HCT116 (cell line): ENCODE data around the gene SLAIN2. TPM values are rescaled to one million over a fixed set of nuclear protein-coding genes. Genes with fewer than 3 reads are reported as not detected.

ENCODE experiments used
- ATAC-seq: fragments of 200-7000 bp; cut with Tn5 transposase; 2 replicates; pipeline ENCODE4 v1.9.1; 2020; ENCODE audit warnings: mild to moderate bottlenecking, moderate library complexity
- BruUV-seq: library from RNA; stranded (reverse); fragments of 400-500 nt; replicated peaks from 2 replicates; lab custom pipeline; 2021; lab: Mats Ljungman, UMichigan
- CTCF ChIA-PET: fragments of 300-600 bp; sonication (Branson Sonifier 250); formaldehyde crosslinking; loops from one replicate; lab custom pipeline; 2021; ENCODE audit warnings: antibody characterized with exemption; lab: Charles Lee
- POLR2A ChIA-PET: fragments of 300-600, 350-600 bp; sonication (Branson Sonifier 250); formaldehyde crosslinking; loops from one replicate; lab custom pipeline; 2021; ENCODE audit warnings: antibody characterized with exemption; lab: Charles Lee
- RAD21 ChIA-PET, 2 experiments: fragments of 300-600 bp; sonication (Branson Sonifier 250); formaldehyde crosslinking; loops; one replicate each; lab custom pipeline; 2023; ENCODE audit warnings: low total read pairs in 2 of 2; ENCODE audit not compliant: uncharacterized antibody in 2 of 2, unreplicated experiment in 2 of 2, low non-redundant PET in 1 of 2; lab: Charles Lee
- DNase-seq: peaks from one replicate; pipeline ENCODE4 v3.0.0-alpha.2; 2010; ENCODE audit warnings: low read depth, low spot score
- H2AFZ ChIP-seq: fragments of 200-600 bp; shearing (Covaris generic), sonication (generic); 2 replicates; pipeline ENCODE4 v1.6.1; 2017; ENCODE audit warnings: low read depth, mixed run types, mixed read lengths, antibody characterized with exemption, low read length; ENCODE audit not compliant: poor library complexity, severe bottlenecking
- H3K27ac ChIP-seq: 2 replicates; pipeline ENCODE4 v1.5.1; 2012; ENCODE audit warnings: low read depth, low read length
- H3K27me3 ChIP-seq: fragments of 200-600 bp; sonication (generic); 2 replicates; pipeline ENCODE4 v1.6.1; 2016; ENCODE audit warnings: mixed run types, low read length, mixed read lengths; ENCODE audit not compliant: insufficient read depth
- H3K36me3 ChIP-seq, 2 experiments: fragments of 200-500 bp in 1 of 2; fragments of 200-600 bp in 1 of 2; sonication (Bioruptor generic) in 1 of 2; sonication (generic) in 1 of 2; 2 replicates each; pipeline versions ENCODE4 v1.5.1 to v1.6.1; 2014 to 2016; ENCODE audit warnings: low read length in 2 of 2, inconsistent platforms in 1 of 2, mixed read lengths in 1 of 2, mixed run types in 1 of 2; ENCODE audit not compliant: insufficient read depth in 2 of 2, control insufficient read depth in 1 of 2
- H3K4me1 ChIP-seq, 2 experiments: fragments of 200-600 bp in 1 of 2; sonication (generic) in 1 of 2; 2 replicates each; pipeline versions ENCODE4 v1.5.1 to v1.6.1; 2012 to 2017; ENCODE audit warnings: low read length in 2 of 2, inconsistent platforms in 1 of 2, mild to moderate bottlenecking in 1 of 2, mixed read lengths in 1 of 2, mixed run types in 1 of 2, moderate library complexity in 1 of 2; ENCODE audit not compliant: insufficient read depth in 2 of 2, control insufficient read depth in 1 of 2
- H3K4me2 ChIP-seq: fragments of 200-600 bp; sonication (generic); 2 replicates; pipeline ENCODE4 v1.6.1; 2017; ENCODE audit warnings: mixed run types, low read length, mixed read lengths
- H3K4me3 ChIP-seq, 2 experiments: fragments of 200-600 bp in 1 of 2; sonication (generic) in 1 of 2; replicated peaks in 1 of 2; 2 replicates each; pipeline ENCODE4 v1.5.1; 2011 to 2016; ENCODE audit warnings: low read length in 2 of 2, control low read depth in 1 of 2, low read depth in 1 of 2, mild to moderate bottlenecking in 1 of 2, mixed read lengths in 1 of 2, mixed run types in 1 of 2
- H3K79me2 ChIP-seq: fragments of 200-600 bp; sonication (generic); 2 replicates; pipeline ENCODE4 v1.6.1; 2017; ENCODE audit warnings: mild to moderate bottlenecking, mixed run types, low read length, moderate library complexity, mixed read lengths; ENCODE audit not compliant: insufficient read depth
- H3K9ac ChIP-seq: fragments of 200-600 bp; sonication (generic); 2 replicates; pipeline ENCODE4 v1.6.1; 2016; ENCODE audit warnings: low read length, mixed read lengths
- H3K9me2 ChIP-seq: fragments of 200-600 bp; sonication (generic), shearing (Covaris generic); 2 replicates; pipeline ENCODE4 v1.6.1; 2017; ENCODE audit warnings: mixed run types, mild to moderate bottlenecking, moderate library complexity; ENCODE audit not compliant: insufficient read depth
- H3K9me3 ChIP-seq, 2 experiments: fragments of 200-500 bp in 1 of 2; fragments of 200-600 bp in 1 of 2; sonication (Bioruptor generic) in 1 of 2; sonication (generic) in 1 of 2; 2 replicates each; pipeline ENCODE4 v1.6.1; 2014 to 2017; ENCODE audit warnings: low read length in 2 of 2, mixed read lengths in 2 of 2, inconsistent platforms in 1 of 2, low read depth in 1 of 2, mild to moderate bottlenecking in 1 of 2, mixed run types in 1 of 2, moderate library complexity in 1 of 2; ENCODE audit not compliant: control insufficient read depth in 1 of 2, insufficient read depth in 1 of 2
- H4K20me1 ChIP-seq: fragments of 200-600 bp; sonication (generic), shearing (Covaris generic); 2 replicates; pipeline ENCODE4 v1.6.1; 2017; ENCODE audit warnings: mixed run types, mild to moderate bottlenecking, moderate library complexity; ENCODE audit not compliant: insufficient read depth
- CEBPB ChIP-seq: IDR thresholded peaks from 2 replicates; pipeline ENCODE4 v1.6.1; 2012; ENCODE audit warnings: low read depth
- EZH2 ChIP-seq: fragments of 200-600 bp; sonication (generic); IDR thresholded peaks from 2 replicates; pipeline ENCODE4 v1.6.1; 2017; ENCODE audit warnings: antibody characterized with exemption, mixed run types
- EZH2phosphoT487 ChIP-seq: fragments of 200-600 bp; IDR thresholded peaks from 2 replicates; pipeline ENCODE4 v1.6.1; 2018; ENCODE audit warnings: antibody characterized with exemption, borderline replicate concordance
- FOSL1 ChIP-seq: IDR thresholded peaks from 2 replicates; pipeline ENCODE4 v1.6.1; 2012; ENCODE audit warnings: low read depth
- JUND ChIP-seq: IDR thresholded peaks from 2 replicates; pipeline ENCODE4 v1.6.1; 2012
- POLR2A ChIP-seq: IDR thresholded peaks from 2 replicates; pipeline ENCODE4 v1.7.0; 2011; ENCODE audit warnings: borderline replicate concordance; ENCODE audit not compliant: insufficient read depth, insufficient read length; ENCODE audit errors: extremely low read depth
- POLR2AphosphoS5 ChIP-seq: IDR thresholded peaks from 2 replicates; pipeline ENCODE4 v1.6.1; 2011; ENCODE audit warnings: mild to moderate bottlenecking, low read depth, low read length, moderate library complexity
- SP1 ChIP-seq: IDR thresholded peaks from 2 replicates; pipeline ENCODE4 v1.6.1; 2012; ENCODE audit warnings: low read depth
- SRF ChIP-seq: IDR thresholded peaks from 2 replicates; pipeline ENCODE4 v1.6.1; 2012; ENCODE audit warnings: low read depth
- intact Hi-C: fragments of 100-400 bp; cut with micrococcal nuclease; formaldehyde crosslinking; loops from 2 replicates; pipeline ENCODE4 v1.10.0; 2022
- total RNA-seq: library from RNA; stranded (reverse); gene quantifications from one replicate; pipeline ENCODE4 v1.2.1, GENCODE V29; 2021; ENCODE audit not compliant: unreplicated experiment
- TF ChIP-seq, protein P1 (sequence below), 3 experiments: fragments of 200-600 bp in 1 of 3; sonication (generic) in 1 of 3; IDR thresholded peaks in 2 of 3; conservative IDR thresholded peaks in 1 of 3; 2 replicates each; pipeline ENCODE4 v1.5.1; 2012 to 2017; ENCODE audit warnings: low read depth in 2 of 3, low read length in 2 of 3, antibody characterized with exemption in 1 of 3, borderline replicate concordance in 1 of 3, control low read depth in 1 of 3, mild to moderate bottlenecking in 1 of 3, mixed read lengths in 1 of 3, mixed run types in 1 of 3, moderate library complexity in 1 of 3; ENCODE audit not compliant: insufficient read depth in 1 of 3
- TF ChIP-seq, protein P2 (sequence below): IDR thresholded peaks from 2 replicates; pipeline ENCODE4 v1.6.1; 2012
- TF ChIP-seq, protein P3 (sequence below): IDR thresholded peaks from 2 replicates; pipeline ENCODE4 v1.6.1; 2012; ENCODE audit warnings: low read depth
- TF ChIP-seq, protein P4 (sequence below): IDR thresholded peaks from 2 replicates; pipeline ENCODE4 v1.6.1; 2011; ENCODE audit warnings: mild to moderate bottlenecking, low read length, moderate library complexity; ENCODE audit not compliant: insufficient replicate concordance; ENCODE audit errors: extremely low read depth

SLAIN2 gene
- total RNA-seq, 1 experiment from 2014 or later = 50.3 TPM

DNA sequence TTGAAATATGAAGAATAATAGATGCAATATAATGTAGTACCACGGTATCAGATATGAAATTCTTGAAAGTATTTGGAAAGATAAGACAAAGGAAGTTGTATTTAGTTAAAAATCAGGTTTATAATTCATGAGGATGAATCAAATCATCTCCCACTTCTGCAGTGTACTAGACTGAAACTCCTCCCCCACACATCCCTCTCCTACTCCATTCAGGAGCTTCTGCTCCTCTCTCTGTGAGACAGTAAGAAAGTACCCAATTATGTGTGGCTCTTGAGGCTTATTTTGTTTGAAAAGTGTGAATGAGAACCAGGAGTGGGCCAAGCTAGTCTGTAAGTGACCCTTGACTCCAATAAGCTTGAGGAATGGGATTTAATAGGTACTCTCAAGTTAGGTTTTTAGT lies 9.5 kb downstream of the SLAIN2 start:
- H3K4me2 ChIP-seq = no peak overlapping the region
- ChIA-PET CTCF (no interaction called here), POLR2A (interaction anchor here (0.7 kb wide), 1 partner anchor 9 kb away, joined by 3 read pairs; the partner anchor contains the start of gene SLAIN2)
- H3K4me1 ChIP-seq = 0 out of 4 replicates have a peak, but pooled peaks cover 0 to 6% of the 10 kb centered on the region in 2 experiments
- TF ChIP-seq SP1 (no peak), CEBPB (no peak)
- TF ChIP-seq, protein P1, sequence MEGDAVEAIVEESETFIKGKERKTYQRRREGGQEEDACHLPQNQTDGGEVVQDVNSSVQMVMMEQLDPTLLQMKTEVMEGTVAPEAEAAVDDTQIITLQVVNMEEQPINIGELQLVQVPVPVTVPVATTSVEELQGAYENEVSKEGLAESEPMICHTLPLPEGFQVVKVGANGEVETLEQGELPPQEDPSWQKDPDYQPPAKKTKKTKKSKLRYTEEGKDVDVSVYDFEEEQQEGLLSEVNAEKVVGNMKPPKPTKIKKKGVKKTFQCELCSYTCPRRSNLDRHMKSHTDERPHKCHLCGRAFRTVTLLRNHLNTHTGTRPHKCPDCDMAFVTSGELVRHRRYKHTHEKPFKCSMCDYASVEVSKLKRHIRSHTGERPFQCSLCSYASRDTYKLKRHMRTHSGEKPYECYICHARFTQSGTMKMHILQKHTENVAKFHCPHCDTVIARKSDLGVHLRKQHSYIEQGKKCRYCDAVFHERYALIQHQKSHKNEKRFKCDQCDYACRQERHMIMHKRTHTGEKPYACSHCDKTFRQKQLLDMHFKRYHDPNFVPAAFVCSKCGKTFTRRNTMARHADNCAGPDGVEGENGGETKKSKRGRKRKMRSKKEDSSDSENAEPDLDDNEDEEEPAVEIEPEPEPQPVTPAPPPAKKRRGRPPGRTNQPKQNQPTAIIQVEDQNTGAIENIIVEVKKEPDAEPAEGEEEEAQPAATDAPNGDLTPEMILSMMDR (IDR thresholded peaks at IDR 0.05 in 2 of 3, conservative IDR thresholded peaks at IDR 0.05 in 1 of 3; ENCODE audit: borderline replicate concordance in 1 of 3, insufficient read depth in 1 of 3, low read depth in 2 of 3, low read length in 2 of 3) = no peak
- TF ChIP-seq, protein P2, sequence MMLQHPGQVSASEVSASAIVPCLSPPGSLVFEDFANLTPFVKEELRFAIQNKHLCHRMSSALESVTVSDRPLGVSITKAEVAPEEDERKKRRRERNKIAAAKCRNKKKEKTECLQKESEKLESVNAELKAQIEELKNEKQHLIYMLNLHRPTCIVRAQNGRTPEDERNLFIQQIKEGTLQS = no peak
- TF ChIP-seq, all 23 proteins: peak for 0
- peaks cover 3% of the 10 kb centered on the region; the same call in 1 of the 2 replicates for H4K20me1 ChIP-seq
- H3K9me2 ChIP-seq = no peaks in the 10 kb centered on the region
- no peak overlapping the region for H3K4me3 ChIP-seq
- ATAC-seq = no peak
- no TSS peak for BruUV-seq
- H3K27ac ChIP-seq = no peak overlapping the region
- no peak overlapping the region for H3K9ac ChIP-seq
- DNase-seq = no peak
- H3K79me2 ChIP-seq = peaks cover 88% of the 10 kb centered on the region
- 0 out of 4 replicates have a peak, but pooled peaks cover 0 to 3% of the 10 kb centered on the region in 2 experiments for H3K36me3 ChIP-seq
- RAD21 ChIA-PET = no interaction called here
- intact Hi-C loops = no loop called here
- no peaks in the 10 kb centered on the region for H3K9me3 ChIP-seq
- H3K27me3 ChIP-seq = no peaks in the 10 kb centered on the region
- no peak overlapping the region for H2AFZ ChIP-seq

DNA sequence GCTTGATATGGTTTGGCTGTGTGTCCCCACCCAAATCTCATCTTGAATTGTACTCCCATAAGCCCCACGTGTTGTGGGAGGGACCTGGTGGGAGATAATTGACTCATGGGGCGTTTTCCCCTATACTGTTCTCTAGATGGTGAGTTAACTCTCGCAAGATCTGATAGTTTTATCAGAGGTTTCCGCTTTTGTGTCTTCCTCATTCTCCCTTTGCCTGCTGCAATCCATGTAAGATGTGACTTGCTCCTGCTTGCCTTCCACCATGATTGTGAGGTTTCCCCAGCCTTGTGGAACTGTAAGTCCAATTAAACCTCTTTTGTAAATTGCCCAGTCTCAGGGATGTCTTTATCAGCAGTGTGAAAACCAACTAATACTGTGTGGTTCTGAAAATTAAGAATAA lies 11.5 kb downstream of the SLAIN2 start:
- peaks cover 76% of the 10 kb centered on the region for H3K79me2 ChIP-seq
- intact Hi-C loops = no loop called here
- no peak for TF ChIP-seq SRF
- TF ChIP-seq EZH2phosphoT487 = no peak
- TF ChIP-seq, protein P3, sequence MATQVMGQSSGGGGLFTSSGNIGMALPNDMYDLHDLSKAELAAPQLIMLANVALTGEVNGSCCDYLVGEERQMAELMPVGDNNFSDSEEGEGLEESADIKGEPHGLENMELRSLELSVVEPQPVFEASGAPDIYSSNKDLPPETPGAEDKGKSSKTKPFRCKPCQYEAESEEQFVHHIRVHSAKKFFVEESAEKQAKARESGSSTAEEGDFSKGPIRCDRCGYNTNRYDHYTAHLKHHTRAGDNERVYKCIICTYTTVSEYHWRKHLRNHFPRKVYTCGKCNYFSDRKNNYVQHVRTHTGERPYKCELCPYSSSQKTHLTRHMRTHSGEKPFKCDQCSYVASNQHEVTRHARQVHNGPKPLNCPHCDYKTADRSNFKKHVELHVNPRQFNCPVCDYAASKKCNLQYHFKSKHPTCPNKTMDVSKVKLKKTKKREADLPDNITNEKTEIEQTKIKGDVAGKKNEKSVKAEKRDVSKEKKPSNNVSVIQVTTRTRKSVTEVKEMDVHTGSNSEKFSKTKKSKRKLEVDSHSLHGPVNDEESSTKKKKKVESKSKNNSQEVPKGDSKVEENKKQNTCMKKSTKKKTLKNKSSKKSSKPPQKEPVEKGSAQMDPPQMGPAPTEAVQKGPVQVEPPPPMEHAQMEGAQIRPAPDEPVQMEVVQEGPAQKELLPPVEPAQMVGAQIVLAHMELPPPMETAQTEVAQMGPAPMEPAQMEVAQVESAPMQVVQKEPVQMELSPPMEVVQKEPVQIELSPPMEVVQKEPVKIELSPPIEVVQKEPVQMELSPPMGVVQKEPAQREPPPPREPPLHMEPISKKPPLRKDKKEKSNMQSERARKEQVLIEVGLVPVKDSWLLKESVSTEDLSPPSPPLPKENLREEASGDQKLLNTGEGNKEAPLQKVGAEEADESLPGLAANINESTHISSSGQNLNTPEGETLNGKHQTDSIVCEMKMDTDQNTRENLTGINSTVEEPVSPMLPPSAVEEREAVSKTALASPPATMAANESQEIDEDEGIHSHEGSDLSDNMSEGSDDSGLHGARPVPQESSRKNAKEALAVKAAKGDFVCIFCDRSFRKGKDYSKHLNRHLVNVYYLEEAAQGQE = no peak
- TF ChIP-seq POLR2AphosphoS5 = no peak
- no peak for TF ChIP-seq FOSL1
- TF ChIP-seq EZH2 = no peak
- no peak for TF ChIP-seq POLR2A
- no peak for TF ChIP-seq SP1
- no peak for TF ChIP-seq JUND
- TF ChIP-seq, protein P4, sequence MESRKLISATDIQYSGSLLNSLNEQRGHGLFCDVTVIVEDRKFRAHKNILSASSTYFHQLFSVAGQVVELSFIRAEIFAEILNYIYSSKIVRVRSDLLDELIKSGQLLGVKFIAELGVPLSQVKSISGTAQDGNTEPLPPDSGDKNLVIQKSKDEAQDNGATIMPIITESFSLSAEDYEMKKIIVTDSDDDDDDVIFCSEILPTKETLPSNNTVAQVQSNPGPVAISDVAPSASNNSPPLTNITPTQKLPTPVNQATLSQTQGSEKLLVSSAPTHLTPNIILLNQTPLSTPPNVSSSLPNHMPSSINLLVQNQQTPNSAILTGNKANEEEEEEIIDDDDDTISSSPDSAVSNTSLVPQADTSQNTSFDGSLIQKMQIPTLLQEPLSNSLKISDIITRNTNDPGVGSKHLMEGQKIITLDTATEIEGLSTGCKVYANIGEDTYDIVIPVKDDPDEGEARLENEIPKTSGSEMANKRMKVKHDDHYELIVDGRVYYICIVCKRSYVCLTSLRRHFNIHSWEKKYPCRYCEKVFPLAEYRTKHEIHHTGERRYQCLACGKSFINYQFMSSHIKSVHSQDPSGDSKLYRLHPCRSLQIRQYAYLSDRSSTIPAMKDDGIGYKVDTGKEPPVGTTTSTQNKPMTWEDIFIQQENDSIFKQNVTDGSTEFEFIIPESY = no peak

More for the DNA sequence above, 11.5 kb downstream of the SLAIN2 start:
- no peak overlapping the region for H3K4me2 ChIP-seq
- H3K4me3 ChIP-seq = no peak overlapping the region
- no peak overlapping the region for H2AFZ ChIP-seq
- no TSS peak for BruUV-seq
- no peaks in the 10 kb centered on the region for H3K9me3 ChIP-seq
- no peak overlapping the region for H3K27ac ChIP-seq
- CTCF ChIA-PET = no interaction called here
- no peak for ATAC-seq
- no peaks in the 10 kb centered on the region for H3K27me3 ChIP-seq
- POLR2A ChIA-PET = no interaction called here
- no peaks in the 10 kb centered on the region for H3K4me1 ChIP-seq
- RAD21 ChIA-PET = no interaction called here
- H3K36me3 ChIP-seq = 0 out of 4 replicates have a peak, but pooled peaks cover 0 to 3% of the 10 kb centered on the region in 2 experiments
- H3K9me2 ChIP-seq = no peaks in the 10 kb centered on the region
- DNase-seq = no peak
- H4K20me1 ChIP-seq = no peaks in the 10 kb centered on the region; the same call in 1 of the 2 replicates
- no peak overlapping the region for H3K9ac ChIP-seq
